HepG2 (cell line): Measurements from ENCODE around the gene MRPL14. TPM values are rescaled to one million over a fixed set of nuclear protein-coding genes. Genes with fewer than 3 reads are reported as not detected.

Experiments
- ATAC-seq: fragments of 200-7000 bp; cut with Tn5 transposase; 3 replicates; pipeline ENCODE4 v1.9.1; 2020; ENCODE audit warnings: mild to moderate bottlenecking, moderate library complexity
- BruUV-seq: library from RNA; stranded (reverse); fragments of 400-500 nt; replicated peaks from 2 replicates; lab custom pipeline; 2021; lab: Mats Ljungman, UMichigan
- CTCF ChIA-PET: fragments of 300-600 bp; formaldehyde crosslinking; extraction: SDS; loops from one replicate; lab custom pipeline; 2021; ENCODE audit warnings: low total read pairs, inconsistent platforms, low intra/inter-chr PET ratio; lab: Yijun Ruan, JAX
- POLR2A ChIA-PET: fragments of 350-600 bp; sonication (Branson Sonifier 250); formaldehyde crosslinking; loops from one replicate; lab custom pipeline; 2020; ENCODE audit warnings: antibody characterized with exemption, inconsistent platforms; lab: Yijun Ruan, JAX
- DNase-seq: peaks from one replicate; pipeline ENCODE4 v3.0.0-alpha.2; 2015; ENCODE audit warnings: low spot score
- FAIRE-seq: peaks from 3 replicates; lab custom pipeline; 2011; peaks lifted over from hg19 to GRCh38; lab: Jason Lieb, UNC
- H2AFZ ChIP-seq: one replicate; pipeline ENCODE4 v1.6.1; 2011; ENCODE audit warnings: low read length, inconsistent platforms
- H3K27ac ChIP-seq: fragments of 300-600 bp; 3 replicates; pipeline ENCODE4 v1.8.0; 2011; ENCODE audit warnings: mixed run types, mild to moderate bottlenecking, mixed read lengths, low read length, inconsistent platforms; ENCODE audit not compliant: insufficient read depth; ENCODE audit errors: extremely low read length
- H3K27me3 ChIP-seq, 2 experiments: fragments of 200-600 bp in 1 of 2; 2 replicates in 1 of 2; 3 replicates in 1 of 2; pipeline versions ENCODE4 v1.6.0 to v1.8.0; 2011; ENCODE audit warnings: low read length in 2 of 2, mild to moderate bottlenecking in 2 of 2, moderate library complexity in 2 of 2, inconsistent platforms in 1 of 2; ENCODE audit not compliant: insufficient read depth in 2 of 2, control insufficient read depth in 1 of 2
- H3K36me3 ChIP-seq, 2 experiments: fragments of 200-600 bp in 1 of 2; replicated peaks in 1 of 2; 2 replicates in 1 of 2; 3 replicates in 1 of 2; pipeline versions ENCODE4 v1.5.1 to v1.8.0; 2011; ENCODE audit warnings: low read length in 2 of 2, inconsistent platforms in 1 of 2; ENCODE audit not compliant: insufficient read depth in 2 of 2, control insufficient read depth in 1 of 2
- H3K4me1 ChIP-seq: 2 replicates; pipeline ENCODE4 v1.5.1; 2012; ENCODE audit warnings: low read length, inconsistent platforms; ENCODE audit not compliant: insufficient read depth
- H3K4me2 ChIP-seq: 2 replicates; pipeline ENCODE4 v1.6.0; 2011; ENCODE audit warnings: low read depth, low read length, inconsistent platforms
- H3K4me3 ChIP-seq, 3 experiments: fragments of 200-600 bp in 1 of 3; sonication (generic), shearing (Covaris generic) in 1 of 3; replicated peaks in 1 of 3; 2 replicates each; pipeline ENCODE4 v1.5.1; 2011 to 2016; ENCODE audit warnings: low read length in 3 of 3, inconsistent platforms in 2 of 3, low read depth in 2 of 3, mild to moderate bottlenecking in 2 of 3, control low read depth in 1 of 3, mixed read lengths in 1 of 3; ENCODE audit not compliant: insufficient read depth in 1 of 3
- H3K79me2 ChIP-seq: one replicate; pipeline ENCODE4 v1.6.1; 2011; ENCODE audit warnings: low read length, inconsistent platforms; ENCODE audit not compliant: insufficient read depth
- H3K9ac ChIP-seq: 2 replicates; pipeline ENCODE4 v1.6.0; 2011; ENCODE audit warnings: mild to moderate bottlenecking, low read depth, low read length, inconsistent platforms; ENCODE audit not compliant: insufficient read depth
- H3K9me3 ChIP-seq: 2 replicates; pipeline ENCODE4 v1.5.1; 2012; ENCODE audit warnings: mild to moderate bottlenecking, low read length
- H4K20me1 ChIP-seq: 2 replicates; pipeline ENCODE4 v1.6.0; 2011; ENCODE audit warnings: inconsistent platforms, mild to moderate bottlenecking, low read length, moderate library complexity; ENCODE audit not compliant: insufficient read depth
- ATRX ChIP-seq: sonication (generic); formaldehyde crosslinking; IDR thresholded peaks from 2 replicates; pipeline ENCODE4 v1.4.0; 2020; ENCODE audit warnings: missing genetic modification reagents, borderline replicate concordance
- CHD2 ChIP-seq: IDR thresholded peaks from 2 replicates; pipeline ENCODE4 v1.6.1; 2011; ENCODE audit warnings: low read depth, low read length, improper control_type of control experiment
- ELK4 ChIP-seq: sonication (generic); formaldehyde crosslinking; IDR thresholded peaks from 2 replicates; pipeline ENCODE4 v1.9.0; 2021; ENCODE audit warnings: missing genetic modification reagents, borderline replicate concordance
- ETV5 ChIP-seq: IDR thresholded peaks from 2 replicates; pipeline ENCODE4 v1.6.1; 2018; ENCODE audit warnings: missing biosample characterization, missing genetic modification reagents, inconsistent platforms, borderline replicate concordance
- HCFC1 ChIP-seq: fragments of 150-350 bp; IDR thresholded peaks from 2 replicates; pipeline ENCODE4 v1.6.1; 2014; ENCODE audit warnings: low read depth, low read length
- MTF1 ChIP-seq: sonication (generic); formaldehyde crosslinking; IDR thresholded peaks from 2 replicates; pipeline ENCODE4 v1.5.0; 2020; ENCODE audit warnings: missing genetic modification reagents
- SP4 ChIP-seq: sonication (generic); formaldehyde crosslinking; IDR thresholded peaks from 2 replicates; pipeline ENCODE4 v1.8.1; 2023; ENCODE audit warnings: mild to moderate bottlenecking, missing genetic modification reagents
- ZFP62 ChIP-seq: sonication (generic); formaldehyde crosslinking; IDR thresholded peaks from 2 replicates; pipeline ENCODE4 v1.4.0; 2020; ENCODE audit warnings: missing genetic modification reagents
- ZIK1 ChIP-seq: sonication (generic); formaldehyde crosslinking; IDR thresholded peaks from 2 replicates; pipeline ENCODE4 v1.5.0; 2020; ENCODE audit warnings: mild to moderate bottlenecking, low read depth, missing genetic modification reagents, borderline replicate concordance
- ZNF549 ChIP-seq: sonication (generic); formaldehyde crosslinking; IDR thresholded peaks from 2 replicates; pipeline ENCODE4 v1.5.0; 2020; ENCODE audit warnings: missing genetic modification reagents
- ZNF761 ChIP-seq: sonication (generic); formaldehyde crosslinking; conservative IDR thresholded peaks from 2 replicates; pipeline ENCODE4 v1.4.0; 2020; ENCODE audit warnings: mild to moderate bottlenecking, missing genetic modification reagents
- WGBS: methylation state at CpG from one replicate; pipeline ENCODE4 v1.1.6; 2017; ENCODE audit warnings: low lambda C conversion rate; 5-methylcytosine and 5-hydroxymethylcytosine counted together
- in situ Hi-C: cut with HindIII; loops from 2 replicates; pipeline ENCODE4 v1.10.0; 2017; ENCODE audit warnings: low pct_unique_long_range_greater_than_20kb; ENCODE audit not compliant: extremely low pct_ligation_motif_present
- intact Hi-C: fragments of 100-400 bp; cut with micrococcal nuclease; formaldehyde crosslinking; loops from one replicate; pipeline ENCODE4 v1.10.0; 2022; ENCODE audit not compliant: unreplicated experiment
- polyA plus RNA-seq, 8 experiments: library from polyadenylated mRNA; depleted of rRNA in 3 of 8; stranded (reverse) in 7 of 8; unstranded in 1 of 8; fragments of >200 nt; fragmentation: Illumina TruSeq in 4 of 8; extraction: Trizol in 4 of 8; gene quantifications; 2 replicates each; pipeline versions ENCODE4 v1.2.1 to v1.2.3, GENCODE V29; 2011 to 2016; ENCODE audit warnings: low read depth in 4 of 8, missing spikeins in 1 of 8, mixed read lengths in 1 of 8; ENCODE audit not compliant: insufficient read depth in 1 of 8
- total RNA-seq, 5 experiments: library from RNA; depleted of rRNA; stranded (reverse); fragments of >200 nt; fragmentation: Illumina TruSeq; extraction: Trizol; gene quantifications; 2 replicates each; pipeline ENCODE4 v1.2.3, GENCODE V29; 2016; ENCODE audit warnings: low read depth in 1 of 5
- TF ChIP-seq, protein P1 (sequence below): IDR thresholded peaks from 2 replicates; pipeline ENCODE4 v1.6.1; 2016; ENCODE audit warnings: missing genetic modification reagents, missing compliant biosample characterization
- TF ChIP-seq, protein P2 (sequence below): sonication (generic); formaldehyde crosslinking; IDR thresholded peaks from 2 replicates; pipeline ENCODE4 v1.5.0; 2020; ENCODE audit warnings: missing genetic modification reagents
- TF ChIP-seq, protein P3 (sequence below), 2 experiments: sonication (generic) in 1 of 2; formaldehyde crosslinking in 1 of 2; IDR thresholded peaks; 2 replicates each; pipeline versions ENCODE4 v1.6.1 to v1.9.0; 2014 to 2022; ENCODE audit warnings: antibody characterized with exemption in 1 of 2, borderline replicate concordance in 1 of 2, inconsistent platforms in 1 of 2, low read depth in 1 of 2, missing genetic modification reagents in 1 of 2
- TF ChIP-seq, protein P4 (sequence below): sonication (generic); formaldehyde crosslinking; IDR thresholded peaks from 2 replicates; pipeline ENCODE4 v1.5.1; 2020; ENCODE audit warnings: mild to moderate bottlenecking, missing genetic modification reagents, moderate library complexity

The MRPL14 gene
- total and polyA plus RNA-seq, 2 of the 13 experiments (the other 11 are each of a cell fraction or from before 2014, with no cell fraction given) = 157 to 178 TPM

- no peak for FAIRE-seq
- Histone ChIP-seq H3K27me3 (no peaks in the 10 kb centered on the region), H3K4me1 (peaks cover 32% of the 10 kb centered on the region), H2AFZ (no peak overlapping the region), H3K9me3 (no peaks in the 10 kb centered on the region), H3K4me2 (no peak overlapping the region), H4K20me1 (peaks cover 2% of the 10 kb centered on the region), H3K79me2 (peaks cover 13% of the 10 kb centered on the region), H3K27ac (no peak overlapping the region), H3K9ac (no peak overlapping the region), H3K36me3 (peaks cover 19 to 53% of the 10 kb centered on the region in 2 experiments), H3K4me3 (no peak overlapping the region)
- intact Hi-C loops = no loop called here
- no peak for DNase-seq
- ATAC-seq = no peak
- ChIA-PET CTCF (no interaction called here), POLR2A (no interaction called here)
- BruUV-seq = no TSS peak
- 97% methylated on average over 7 of the region's 7 CpGs for WGBS
- in situ Hi-C loops = no loop called here
- TF ChIP-seq, protein P1, sequence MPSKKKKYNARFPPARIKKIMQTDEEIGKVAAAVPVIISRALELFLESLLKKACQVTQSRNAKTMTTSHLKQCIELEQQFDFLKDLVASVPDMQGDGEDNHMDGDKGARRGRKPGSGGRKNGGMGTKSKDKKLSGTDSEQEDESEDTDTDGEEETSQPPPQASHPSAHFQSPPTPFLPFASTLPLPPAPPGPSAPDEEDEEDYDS (CRISPR knock-in tag) = no peak
- no peak for TF ChIP-seq ELK4 (CRISPR knock-in tag)
- no peak for TF ChIP-seq SP4 (CRISPR knock-in tag)
- TF ChIP-seq ZIK1 = no peak
- no peak for TF ChIP-seq MTF1 (CRISPR knock-in tag)
- no peak for TF ChIP-seq ETV5 (CRISPR knock-in tag)
- TF ChIP-seq HCFC1 = no peak
- no peak for TF ChIP-seq ZNF549 (CRISPR knock-in tag)
- TF ChIP-seq, protein P2, sequence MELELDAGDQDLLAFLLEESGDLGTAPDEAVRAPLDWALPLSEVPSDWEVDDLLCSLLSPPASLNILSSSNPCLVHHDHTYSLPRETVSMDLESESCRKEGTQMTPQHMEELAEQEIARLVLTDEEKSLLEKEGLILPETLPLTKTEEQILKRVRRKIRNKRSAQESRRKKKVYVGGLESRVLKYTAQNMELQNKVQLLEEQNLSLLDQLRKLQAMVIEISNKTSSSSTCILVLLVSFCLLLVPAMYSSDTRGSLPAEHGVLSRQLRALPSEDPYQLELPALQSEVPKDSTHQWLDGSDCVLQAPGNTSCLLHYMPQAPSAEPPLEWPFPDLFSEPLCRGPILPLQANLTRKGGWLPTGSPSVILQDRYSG (CRISPR knock-in tag) = no peak
- TF ChIP-seq, protein P3, sequence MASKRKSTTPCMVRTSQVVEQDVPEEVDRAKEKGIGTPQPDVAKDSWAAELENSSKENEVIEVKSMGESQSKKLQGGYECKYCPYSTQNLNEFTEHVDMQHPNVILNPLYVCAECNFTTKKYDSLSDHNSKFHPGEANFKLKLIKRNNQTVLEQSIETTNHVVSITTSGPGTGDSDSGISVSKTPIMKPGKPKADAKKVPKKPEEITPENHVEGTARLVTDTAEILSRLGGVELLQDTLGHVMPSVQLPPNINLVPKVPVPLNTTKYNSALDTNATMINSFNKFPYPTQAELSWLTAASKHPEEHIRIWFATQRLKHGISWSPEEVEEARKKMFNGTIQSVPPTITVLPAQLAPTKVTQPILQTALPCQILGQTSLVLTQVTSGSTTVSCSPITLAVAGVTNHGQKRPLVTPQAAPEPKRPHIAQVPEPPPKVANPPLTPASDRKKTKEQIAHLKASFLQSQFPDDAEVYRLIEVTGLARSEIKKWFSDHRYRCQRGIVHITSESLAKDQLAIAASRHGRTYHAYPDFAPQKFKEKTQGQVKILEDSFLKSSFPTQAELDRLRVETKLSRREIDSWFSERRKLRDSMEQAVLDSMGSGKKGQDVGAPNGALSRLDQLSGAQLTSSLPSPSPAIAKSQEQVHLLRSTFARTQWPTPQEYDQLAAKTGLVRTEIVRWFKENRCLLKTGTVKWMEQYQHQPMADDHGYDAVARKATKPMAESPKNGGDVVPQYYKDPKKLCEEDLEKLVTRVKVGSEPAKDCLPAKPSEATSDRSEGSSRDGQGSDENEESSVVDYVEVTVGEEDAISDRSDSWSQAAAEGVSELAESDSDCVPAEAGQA (IDR thresholded peaks at IDR 0.05; ENCODE audit: low read depth) = no peak
- TF ChIP-seq, protein P3 (CRISPR knock-in tag; IDR thresholded peaks at IDR 0.05; ENCODE audit: borderline replicate concordance) = no peak
- TF ChIP-seq ZNF761 = no peak
- no peak for TF ChIP-seq ATRX (CRISPR knock-in tag)
- TF ChIP-seq, protein P4, sequence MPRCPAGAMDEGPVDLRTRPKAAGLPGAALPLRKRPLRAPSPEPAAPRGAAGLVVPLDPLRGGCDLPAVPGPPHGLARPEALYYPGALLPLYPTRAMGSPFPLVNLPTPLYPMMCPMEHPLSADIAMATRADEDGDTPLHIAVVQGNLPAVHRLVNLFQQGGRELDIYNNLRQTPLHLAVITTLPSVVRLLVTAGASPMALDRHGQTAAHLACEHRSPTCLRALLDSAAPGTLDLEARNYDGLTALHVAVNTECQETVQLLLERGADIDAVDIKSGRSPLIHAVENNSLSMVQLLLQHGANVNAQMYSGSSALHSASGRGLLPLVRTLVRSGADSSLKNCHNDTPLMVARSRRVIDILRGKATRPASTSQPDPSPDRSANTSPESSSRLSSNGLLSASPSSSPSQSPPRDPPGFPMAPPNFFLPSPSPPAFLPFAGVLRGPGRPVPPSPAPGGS (CRISPR knock-in tag) = no peak
- no peak for TF ChIP-seq ZFP62 (CRISPR knock-in tag)
- no peak for TF ChIP-seq CHD2
Measured at GRCh38 chr6:44135875-44136274, 8.6 kb upstream of the MRPL14 start.
